Activated naive CD8-positive, alpha-beta T cell (primary cell): ENCODE results near the gene MAPK8IP2.
A peak's percentile ranks its signal among the peaks of the same experiment; 100 is the strongest.

Experiments used
- H3K27ac Mint-ChIP-seq: one replicate; pipeline ENCODE4 v1.8.0; 2021; ENCODE audit warnings: mixed read lengths
- H3K27me3 Mint-ChIP-seq: one replicate; pipeline ENCODE4 v1.8.0; 2021; ENCODE audit warnings: mixed read lengths
- H3K36me3 Mint-ChIP-seq: one replicate; pipeline ENCODE4 v1.8.0; 2021; ENCODE audit warnings: mixed read lengths
- H3K4me1 Mint-ChIP-seq: one replicate; pipeline ENCODE4 v1.8.0; 2021; ENCODE audit warnings: low read depth, mixed read lengths
- H3K4me3 Mint-ChIP-seq: one replicate; pipeline ENCODE4 v1.8.0; 2021; ENCODE audit warnings: mild to moderate bottlenecking, mixed read lengths
- H3K9me3 Mint-ChIP-seq: one replicate; pipeline ENCODE4 v1.8.0; 2021; ENCODE audit warnings: low read depth, mixed read lengths

Gene MAPK8IP2

DNA sequence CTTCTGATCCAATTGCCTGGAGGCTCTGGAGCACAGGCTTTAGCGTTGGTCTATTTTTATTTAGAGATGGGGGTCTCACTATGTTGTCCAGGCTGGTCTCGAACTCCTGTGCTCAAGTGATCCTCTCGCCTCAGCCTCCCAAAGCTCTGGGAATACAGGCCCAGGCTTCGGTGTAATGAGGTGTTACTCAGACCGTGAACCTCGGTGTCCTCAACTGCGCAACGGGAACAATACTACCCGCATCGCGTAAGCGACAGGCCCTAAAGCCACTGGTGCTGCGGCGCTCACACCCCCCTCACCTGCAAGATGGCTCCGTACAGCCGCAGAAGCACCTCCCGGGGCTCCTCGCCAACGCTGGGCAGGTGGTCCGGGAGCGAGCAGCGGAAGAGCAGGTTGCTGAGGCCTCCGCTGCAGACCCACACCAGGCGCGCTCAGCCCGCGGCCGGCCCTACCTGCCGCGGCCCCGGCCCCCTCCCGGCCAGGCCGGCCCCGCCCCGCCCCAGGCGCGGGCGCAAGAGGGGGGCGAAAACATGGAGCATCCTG lies 18.6 kb upstream of the MAPK8IP2 start:
- Mint-ChIP-seq H3K36me3 (no peaks in the 10 kb centered on the region), H3K9me3 (no peaks in the 10 kb centered on the region), H3K27ac (peak overlapping the region; percentile 70), H3K27me3 (no peaks in the 10 kb centered on the region), H3K4me3 (peak overlapping the region; percentile 95), H3K4me1 (peaks cover 25% of the 10 kb centered on the region)

DNA sequence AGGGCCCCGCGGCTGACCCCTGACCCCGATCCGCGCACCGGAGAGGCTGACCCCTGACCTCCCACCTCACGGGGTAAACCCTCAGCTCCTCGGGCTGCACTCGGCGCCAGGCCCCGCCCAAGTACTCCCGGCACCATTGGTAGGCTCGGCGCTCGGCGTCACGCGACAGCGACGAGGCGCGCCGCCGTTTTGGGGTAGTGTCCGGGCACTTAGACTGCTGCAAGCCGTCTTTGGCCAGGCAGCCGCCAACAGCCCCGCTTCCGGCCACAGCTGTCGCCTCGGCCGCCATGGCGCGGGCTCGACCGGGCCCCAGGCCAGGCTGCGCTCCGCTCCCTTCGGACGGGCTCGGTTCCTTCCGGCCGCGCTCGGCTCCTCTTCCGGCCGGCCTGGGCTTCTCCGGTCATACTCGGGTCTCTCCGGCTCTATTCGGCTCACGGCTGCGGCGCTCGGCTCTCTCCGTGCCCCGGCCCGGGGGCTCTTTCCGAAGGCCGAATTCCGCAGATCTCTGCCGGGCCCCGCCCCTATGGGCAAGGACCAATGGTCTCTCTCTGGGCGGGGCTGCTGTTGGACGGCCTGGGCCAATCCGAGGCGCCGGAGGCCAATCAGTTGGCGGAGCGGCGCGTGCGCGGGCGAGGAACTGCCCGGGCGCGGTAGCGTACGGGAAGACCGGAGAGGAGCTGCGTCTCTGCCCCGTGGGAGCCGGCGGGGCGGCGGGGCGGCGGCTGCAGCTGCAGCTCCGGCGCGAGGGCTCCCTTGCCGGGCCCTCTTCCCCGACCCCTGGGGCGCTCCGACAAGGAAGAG lies 17.9 kb upstream of the MAPK8IP2 start, which contains the start of gene CHKB:
Gene CHKB, minus strand, starts transcription at position 357 of the 801 bp plus-strand sequence. Its CDS starts 68 bp downstream, at position 289.
- H3K27ac Mint-ChIP-seq, result peak within 1 kb of the TSS; percentile 87
- H3K9me3 Mint-ChIP-seq, result no peaks in the 10 kb centered on the region
- H3K36me3 Mint-ChIP-seq, result no peaks in the 10 kb centered on the region
- H3K4me3 Mint-ChIP-seq, result peak within 1 kb of the TSS; percentile 95
- H3K4me1 Mint-ChIP-seq, result peaks cover 20% of the 10 kb centered on the region
- no peaks in the 10 kb centered on the region for H3K27me3 Mint-ChIP-seq

DNA sequence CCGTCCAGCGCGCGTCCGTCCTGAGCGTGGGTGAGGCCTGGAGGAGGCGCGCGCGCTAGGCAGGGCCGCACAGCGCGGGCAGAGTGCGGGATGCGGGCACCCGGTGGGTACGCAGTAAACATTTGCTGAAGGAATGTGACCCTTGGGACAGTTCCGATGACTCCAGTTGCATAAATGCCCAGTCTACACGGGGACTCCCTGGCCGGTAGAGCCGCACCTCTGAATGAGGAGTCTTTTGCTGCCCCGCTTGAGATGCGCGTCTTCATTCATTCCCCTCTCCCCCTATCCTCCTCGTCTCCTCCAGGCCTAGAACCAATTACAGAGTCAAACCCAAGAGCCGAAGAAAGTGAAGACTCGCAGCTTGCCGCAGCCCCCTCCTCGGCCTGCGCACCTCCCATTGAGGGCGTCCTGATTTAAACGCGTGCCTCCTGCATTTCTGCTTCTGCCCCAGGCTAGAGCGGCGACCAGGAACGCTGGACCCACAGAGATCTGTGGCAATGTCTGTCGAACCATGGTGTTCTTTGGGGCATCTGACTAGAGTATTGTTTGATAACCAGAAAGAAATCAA lies 17.2 kb upstream of the MAPK8IP2 start:
- Mint-ChIP-seq H3K9me3 (no peaks in the 10 kb centered on the region), H3K4me3 (peak overlapping the region; percentile 95), H3K36me3 (no peaks in the 10 kb centered on the region), H3K27ac (peak overlapping the region; percentile 83), H3K27me3 (no peaks in the 10 kb centered on the region), H3K4me1 (peaks cover 20% of the 10 kb centered on the region)

DNA sequence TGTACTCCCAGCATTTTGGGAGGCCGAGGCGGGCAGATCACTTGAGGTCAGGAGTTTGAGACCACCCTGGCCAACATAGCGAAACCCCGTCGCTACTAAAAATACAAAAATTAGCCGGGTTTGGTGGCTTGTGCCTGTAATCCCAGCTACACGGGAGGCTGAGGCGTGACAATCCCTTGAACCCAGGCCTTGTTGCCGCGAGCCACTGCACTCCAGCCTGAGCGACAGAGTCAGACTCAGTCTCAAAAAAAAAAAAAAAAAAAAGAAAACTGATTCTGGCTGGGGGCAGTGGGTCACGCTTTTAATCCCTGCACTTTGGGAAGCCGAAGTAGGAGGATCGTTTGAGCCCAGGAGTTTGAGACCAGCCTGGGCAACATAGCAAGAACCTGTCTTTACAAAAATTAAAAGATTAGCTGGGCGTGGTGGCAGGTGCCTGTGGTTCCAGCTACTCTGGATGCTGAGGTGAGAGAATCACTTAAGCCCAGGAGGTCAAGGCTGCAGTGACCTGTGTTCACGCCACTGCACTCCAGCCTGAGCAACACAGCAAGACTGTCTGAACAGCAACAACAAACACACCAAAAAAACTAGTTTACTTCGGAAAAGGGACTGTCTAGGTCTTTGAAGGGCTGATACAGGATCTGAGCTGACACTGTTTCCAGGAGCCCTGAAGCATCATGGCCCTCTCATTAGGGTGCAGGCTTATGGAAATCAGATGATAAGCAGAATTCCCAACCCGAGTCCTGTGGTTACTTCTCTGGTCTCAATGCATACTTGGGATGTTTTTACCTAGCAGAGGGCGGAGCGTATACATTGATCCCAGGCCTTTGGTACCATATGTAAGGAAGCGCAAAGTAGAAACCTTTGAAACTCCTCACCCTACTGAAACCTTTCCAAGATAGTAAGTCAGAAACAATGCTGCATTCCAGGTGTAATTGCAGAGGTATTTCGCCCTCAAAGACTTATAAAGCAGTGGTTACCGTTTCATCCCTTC lies 16.2 kb upstream of the MAPK8IP2 start:
- H3K27me3 Mint-ChIP-seq, result no peaks in the 10 kb centered on the region
- no peaks in the 10 kb centered on the region for H3K9me3 Mint-ChIP-seq
- peak overlapping the region; percentile 95 for H3K4me3 Mint-ChIP-seq
- H3K36me3 Mint-ChIP-seq, result no peaks in the 10 kb centered on the region
- no peak overlapping the region for H3K27ac Mint-ChIP-seq
- peaks cover 20% of the 10 kb centered on the region for H3K4me1 Mint-ChIP-seq

DNA sequence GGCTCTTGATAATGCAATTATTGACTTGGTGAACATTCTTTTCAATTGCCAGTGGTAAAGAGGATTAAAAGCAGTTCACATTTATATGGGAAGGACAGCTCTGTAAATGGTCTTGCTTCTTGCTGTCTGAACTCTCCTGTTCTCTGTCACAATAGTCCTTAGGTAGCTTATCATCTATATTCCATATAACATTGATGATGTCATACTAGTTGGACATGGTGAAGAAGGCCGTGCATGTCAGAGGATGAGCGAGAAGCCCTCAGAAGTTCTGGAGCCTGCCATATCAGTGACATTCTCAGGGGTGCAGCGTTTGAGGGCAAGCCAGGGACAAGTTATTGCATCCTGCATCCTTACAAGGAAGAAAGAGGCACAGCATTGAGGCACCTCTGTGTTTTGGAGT lies 15.4 kb upstream of the MAPK8IP2 start:
- Mint-ChIP-seq H3K27me3 (no peaks in the 10 kb centered on the region), H3K4me3 (no peak overlapping the region), H3K27ac (no peak overlapping the region), H3K9me3 (no peaks in the 10 kb centered on the region), H3K36me3 (no peaks in the 10 kb centered on the region), H3K4me1 (peaks cover 14% of the 10 kb centered on the region)

DNA sequence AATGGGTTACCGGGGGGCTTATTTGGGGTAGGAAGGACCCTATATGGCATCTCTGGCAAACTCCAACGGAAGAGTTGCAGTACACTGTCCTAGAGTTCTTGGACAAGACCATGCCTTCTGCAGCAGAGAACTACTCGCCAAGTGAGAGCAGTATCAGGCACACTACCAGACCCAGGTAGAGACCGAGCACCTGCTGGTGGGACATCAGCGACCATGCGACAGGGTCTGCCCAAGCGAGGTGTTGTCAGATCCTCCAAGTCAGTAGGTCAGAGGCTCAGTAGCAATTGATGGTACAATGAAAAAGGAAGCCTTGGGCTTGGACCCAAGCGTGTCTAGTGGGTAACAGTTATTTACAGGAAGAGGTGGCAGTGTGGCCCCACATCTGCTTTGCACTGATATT lies 14.8 kb upstream of the MAPK8IP2 start:
- no peaks in the 10 kb centered on the region for H3K9me3 Mint-ChIP-seq
- no peaks in the 10 kb centered on the region for H3K27me3 Mint-ChIP-seq
- no peak overlapping the region for H3K27ac Mint-ChIP-seq
- no peaks in the 10 kb centered on the region for H3K36me3 Mint-ChIP-seq
- H3K4me1 Mint-ChIP-seq, result peaks cover 13% of the 10 kb centered on the region
- no peak overlapping the region for H3K4me3 Mint-ChIP-seq

DNA sequence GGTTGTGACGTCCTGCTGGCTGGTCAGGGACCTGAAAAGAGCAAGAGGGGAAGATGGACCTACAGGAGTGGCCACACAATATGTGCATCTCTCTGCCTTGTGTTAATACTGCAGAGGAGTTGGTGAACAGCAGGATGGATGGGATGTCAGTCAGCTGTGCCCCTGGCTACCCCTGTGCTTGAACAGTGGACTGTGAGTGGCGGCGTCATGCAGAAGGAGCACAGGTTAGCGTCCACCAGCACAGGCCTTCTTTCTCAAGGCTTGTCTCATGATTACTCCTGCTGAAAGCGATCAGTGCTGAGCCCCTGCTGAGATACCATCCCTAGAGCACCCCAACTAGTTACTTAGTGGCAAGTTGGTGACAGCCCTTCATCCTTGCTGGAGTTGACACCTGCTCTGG lies 14.2 kb upstream of the MAPK8IP2 start:
- Mint-ChIP-seq H3K4me3 (no peak overlapping the region), H3K9me3 (no peaks in the 10 kb centered on the region), H3K36me3 (no peaks in the 10 kb centered on the region), H3K4me1 (peaks cover 12% of the 10 kb centered on the region), H3K27ac (no peak overlapping the region), H3K27me3 (no peaks in the 10 kb centered on the region)

DNA sequence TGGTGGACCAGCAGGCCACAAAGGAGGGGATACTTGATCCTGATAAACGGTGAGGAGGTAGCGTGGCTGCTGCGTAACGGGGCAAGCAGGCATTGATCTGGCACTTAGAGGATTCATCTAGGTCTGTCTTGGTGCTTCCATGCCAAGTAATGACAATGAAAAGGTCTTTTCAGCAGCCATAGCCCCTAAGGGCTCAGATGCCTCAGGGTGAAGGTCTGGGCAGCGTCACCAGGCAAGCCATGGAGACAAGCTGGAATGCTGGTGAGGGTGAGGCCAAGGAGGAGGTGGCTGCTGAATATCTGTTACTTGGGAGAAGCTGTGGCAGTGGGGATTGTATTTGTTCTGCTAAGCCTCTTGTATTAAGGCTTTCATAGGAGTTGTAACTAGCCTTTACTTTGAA lies 13.2 kb upstream of the MAPK8IP2 start:
- no peak overlapping the region for H3K4me3 Mint-ChIP-seq
- no peaks in the 10 kb centered on the region for H3K36me3 Mint-ChIP-seq
- H3K4me1 Mint-ChIP-seq, result peaks cover 9% of the 10 kb centered on the region
- H3K9me3 Mint-ChIP-seq, result no peaks in the 10 kb centered on the region
- H3K27me3 Mint-ChIP-seq, result no peaks in the 10 kb centered on the region
- H3K27ac Mint-ChIP-seq, result no peak overlapping the region

DNA sequence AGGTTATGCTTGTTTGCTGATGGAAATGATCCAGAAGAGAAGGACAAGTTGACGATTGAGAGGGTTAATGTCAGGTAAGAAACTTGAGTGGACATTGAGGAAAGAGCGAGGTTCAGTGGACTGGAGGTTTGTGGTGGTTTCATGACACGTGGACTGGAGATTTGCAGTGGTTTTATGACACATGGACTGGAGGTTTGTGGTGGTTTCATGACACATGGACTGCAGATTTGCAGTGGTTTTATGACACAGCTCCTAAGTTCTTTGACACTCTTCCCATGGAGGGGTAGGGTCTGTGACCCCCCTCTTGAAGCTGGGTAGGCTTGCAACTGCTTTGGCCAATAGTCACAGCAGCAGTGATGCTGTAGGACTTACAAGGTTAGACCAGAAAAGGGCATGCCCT lies 5.4 kb upstream of the MAPK8IP2 start:
- peaks cover 4% of the 10 kb centered on the region for H3K4me1 Mint-ChIP-seq
- H3K9me3 Mint-ChIP-seq, result no peaks in the 10 kb centered on the region
- H3K27ac Mint-ChIP-seq, result no peak overlapping the region
- peaks cover 5% of the 10 kb centered on the region for H3K27me3 Mint-ChIP-seq
- peaks cover 8% of the 10 kb centered on the region for H3K36me3 Mint-ChIP-seq
- H3K4me3 Mint-ChIP-seq, result no peak overlapping the region

DNA sequence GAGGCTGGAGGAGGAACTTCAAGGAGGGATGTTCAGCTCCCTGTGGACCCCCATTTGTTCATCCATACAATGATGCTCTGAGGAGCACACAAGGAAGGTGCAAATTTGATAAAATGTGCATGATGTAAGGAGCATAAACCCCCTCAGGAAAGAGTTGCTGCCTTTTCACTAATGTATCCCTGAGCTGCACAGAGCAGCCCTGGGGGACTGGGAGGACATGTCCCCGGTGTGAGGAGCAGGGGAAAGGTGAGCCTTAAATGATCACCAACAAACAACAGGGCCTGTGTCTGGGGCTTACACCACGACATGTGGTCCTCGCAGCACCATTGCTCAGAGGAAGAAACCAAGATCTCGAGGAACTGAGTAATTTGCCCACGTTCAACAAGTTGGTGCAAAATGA lies 3.5 kb upstream of the MAPK8IP2 start:
- Mint-ChIP-seq H3K36me3 (peaks cover 8% of the 10 kb centered on the region), H3K4me3 (no peak overlapping the region), H3K4me1 (peaks cover 9% of the 10 kb centered on the region), H3K27me3 (peaks cover 11% of the 10 kb centered on the region), H3K9me3 (no peaks in the 10 kb centered on the region), H3K27ac (no peak overlapping the region)

DNA sequence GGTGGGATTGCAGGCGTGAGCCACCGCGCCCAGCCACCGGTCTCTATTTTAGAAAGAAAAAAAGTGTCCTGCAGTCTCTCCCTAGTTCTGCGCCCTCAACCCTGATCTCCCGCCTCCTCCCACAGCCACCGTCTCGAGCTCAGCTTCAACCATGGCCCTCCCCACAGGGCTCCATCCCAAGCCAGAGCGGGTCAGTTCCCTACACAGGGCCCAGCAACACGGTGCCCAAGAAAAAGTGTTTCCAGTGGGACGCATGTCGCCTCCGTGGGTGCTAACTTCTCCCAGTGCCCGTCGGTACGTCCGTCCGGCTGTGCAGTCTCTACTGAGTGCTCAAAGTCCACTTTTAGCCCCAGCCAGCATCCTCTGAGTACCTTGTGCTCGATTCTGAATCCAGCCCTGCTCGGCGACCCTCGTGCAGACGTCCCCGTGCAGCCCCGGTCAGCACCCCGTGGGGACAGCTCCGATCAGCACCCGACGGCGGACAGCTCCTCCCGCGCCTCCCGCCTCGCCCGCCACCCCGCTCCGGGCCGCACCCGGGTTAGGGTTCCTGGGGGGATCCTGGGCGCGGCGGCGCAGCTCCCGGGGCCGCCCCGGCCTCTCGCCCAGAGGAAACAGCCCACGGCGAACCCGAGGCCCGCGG lies 657 bp upstream of the MAPK8IP2 start:
- peaks cover 8% of the 10 kb centered on the region for H3K36me3 Mint-ChIP-seq
- no peaks in the 10 kb centered on the region for H3K9me3 Mint-ChIP-seq
- H3K27ac Mint-ChIP-seq, result no peak overlapping the region
- peaks cover 19% of the 10 kb centered on the region for H3K27me3 Mint-ChIP-seq
- peak overlapping the region; percentile 74 for H3K4me3 Mint-ChIP-seq
- H3K4me1 Mint-ChIP-seq, result peaks cover 15% of the 10 kb centered on the region

DNA sequence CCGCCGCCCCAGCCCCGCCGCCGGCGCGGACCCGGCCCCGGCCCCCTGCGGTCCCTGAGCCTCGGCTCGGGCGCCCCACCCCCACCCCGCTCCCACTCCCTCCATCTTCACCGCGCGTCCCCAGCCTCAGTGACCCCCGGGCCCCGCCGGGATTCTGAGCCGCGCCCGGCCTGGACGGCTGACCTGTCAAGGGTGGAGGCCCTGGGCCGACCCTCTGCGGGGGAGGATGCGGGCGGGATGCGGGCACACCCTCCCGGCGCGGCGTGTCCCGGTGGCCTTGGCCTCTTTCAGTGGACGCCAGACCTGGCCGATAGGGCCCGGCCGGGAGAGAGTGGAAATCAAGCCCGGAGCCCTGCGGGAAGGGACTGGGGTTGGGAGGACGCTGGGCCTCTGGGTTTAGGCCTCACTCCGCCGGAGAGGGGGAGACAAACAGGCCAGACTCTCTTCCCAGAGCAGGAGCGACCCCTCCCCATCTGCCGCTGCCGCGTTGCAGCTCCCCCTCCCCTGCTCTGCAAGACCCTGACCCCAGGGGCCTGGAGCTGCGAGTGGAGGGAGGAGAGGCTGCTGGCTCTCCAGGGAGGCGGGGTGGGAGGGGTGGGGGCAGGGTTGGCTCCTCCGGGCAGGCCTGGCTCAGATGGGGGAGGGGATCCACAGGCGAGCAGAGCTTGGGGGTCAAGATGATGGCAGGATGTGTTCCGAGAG lies 525 bp downstream of the MAPK8IP2 start:
- H3K4me1 Mint-ChIP-seq, result peaks cover 15% of the 10 kb centered on the region
- H3K4me3 Mint-ChIP-seq, result peak overlapping the region; percentile 77
- H3K36me3 Mint-ChIP-seq, result peaks cover 8% of the 10 kb centered on the region

DNA sequence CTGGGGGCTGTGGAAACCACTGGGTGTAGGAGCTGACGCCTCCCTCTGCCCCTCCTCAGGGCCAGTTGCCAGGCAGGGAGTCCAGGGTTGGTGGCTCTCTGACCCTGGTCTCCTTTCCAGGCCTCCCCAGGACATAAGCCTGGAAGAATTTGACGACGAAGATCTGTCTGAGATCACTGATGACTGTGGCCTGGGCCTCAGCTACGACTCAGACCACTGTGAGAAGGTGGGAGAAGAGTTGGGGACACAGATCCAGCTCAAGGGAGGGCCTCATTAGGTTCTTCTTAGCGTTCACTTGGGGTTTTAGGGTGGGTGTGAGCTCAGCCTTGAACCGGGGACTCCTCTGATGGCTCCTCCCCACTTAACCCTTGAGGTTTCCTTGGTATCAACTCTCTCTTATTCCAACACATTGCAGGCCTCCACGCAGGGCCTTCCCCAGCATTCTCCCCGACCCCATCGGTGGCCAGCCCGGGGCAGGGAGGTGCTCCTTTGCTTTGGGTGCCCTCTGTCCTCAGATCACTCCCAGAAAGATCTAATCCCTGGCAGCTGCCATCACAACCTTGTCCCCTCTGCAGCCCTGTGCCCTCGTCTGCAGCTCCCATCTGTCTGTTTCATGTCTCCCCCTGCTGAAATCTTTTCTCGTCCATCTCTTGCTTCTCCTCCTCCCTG lies 1.2 kb downstream of the MAPK8IP2 start:
- H3K9me3 Mint-ChIP-seq, result no peaks in the 10 kb centered on the region
- H3K36me3 Mint-ChIP-seq, result peaks cover 5% of the 10 kb centered on the region
- H3K4me3 Mint-ChIP-seq, result peak overlapping the region; percentile 77
- peaks cover 15% of the 10 kb centered on the region for H3K4me1 Mint-ChIP-seq
- H3K27me3 Mint-ChIP-seq, result peaks cover 19% of the 10 kb centered on the region
- no peak overlapping the region for H3K27ac Mint-ChIP-seq

More for the DNA sequence above, 525 bp downstream of the MAPK8IP2 start:
- H3K9me3 Mint-ChIP-seq, result no peaks in the 10 kb centered on the region
- peaks cover 19% of the 10 kb centered on the region for H3K27me3 Mint-ChIP-seq
- H3K27ac Mint-ChIP-seq, result no peak overlapping the region
